Measurements from ENCODE around the gene CACNG1. TPM values are rescaled to one million over a fixed set of nuclear protein-coding genes. Genes with fewer than 3 reads are reported as not detected.

The CACNG1 gene
- total RNA-seq, 4 donors from 2014 or later, result not detected

DNA sequence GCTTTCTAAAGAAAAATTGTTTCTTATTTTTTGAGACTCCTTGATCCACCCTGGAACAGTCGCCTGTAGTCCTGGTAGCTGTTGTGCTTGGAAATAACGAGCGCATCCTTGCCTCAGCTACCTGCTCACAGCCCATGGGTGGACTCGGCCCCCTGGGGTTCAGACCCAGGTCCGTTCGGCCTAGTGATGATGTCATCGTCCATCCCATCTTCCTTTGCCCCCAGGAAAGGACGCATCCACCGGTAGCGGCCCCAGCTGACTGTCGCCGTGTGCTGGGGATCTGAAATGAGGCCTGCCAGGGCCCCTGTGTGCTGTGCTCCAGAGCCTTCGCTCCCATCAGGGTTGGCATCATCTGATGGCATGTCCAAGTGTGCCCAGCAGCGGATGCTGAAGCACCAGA is 12.0 kb upstream of the CACNG1 start:
- no peak for DNase-seq
- Histone ChIP-seq H3K27ac (no peak overlapping the region), H3K27me3 (no peaks in the 10 kb centered on the region), H3K4me1 (no peaks in the 10 kb centered on the region), H3K4me3 (no peak overlapping the region), H3K36me3 (no peaks in the 10 kb centered on the region), H3K9me3 (no peaks in the 10 kb centered on the region)
- WGBS, 2 donors (ENCODE audit: low coverage in 1 of 2), result 83 to 87% methylated on average over 6 to 14 of the region's 14 CpGs
- in situ Hi-C loops (cut with MboI; ENCODE audit: low pct_ligation_motif_present in 1 of 4, low pct_unique_long_range_greater_than_20kb in 1 of 4, low sequenced_read_pairs in 3 of 4), result no loop called here
- TF ChIP-seq EP300 (IDR thresholded peaks at IDR 0.05; ENCODE audit: low read depth) (no peak), POLR2AphosphoS5 (IDR thresholded peaks at IDR 0.05) (no peak), POLR2A (IDR thresholded peaks at IDR 0.05) (no peak)
- TF ChIP-seq, protein P1, sequence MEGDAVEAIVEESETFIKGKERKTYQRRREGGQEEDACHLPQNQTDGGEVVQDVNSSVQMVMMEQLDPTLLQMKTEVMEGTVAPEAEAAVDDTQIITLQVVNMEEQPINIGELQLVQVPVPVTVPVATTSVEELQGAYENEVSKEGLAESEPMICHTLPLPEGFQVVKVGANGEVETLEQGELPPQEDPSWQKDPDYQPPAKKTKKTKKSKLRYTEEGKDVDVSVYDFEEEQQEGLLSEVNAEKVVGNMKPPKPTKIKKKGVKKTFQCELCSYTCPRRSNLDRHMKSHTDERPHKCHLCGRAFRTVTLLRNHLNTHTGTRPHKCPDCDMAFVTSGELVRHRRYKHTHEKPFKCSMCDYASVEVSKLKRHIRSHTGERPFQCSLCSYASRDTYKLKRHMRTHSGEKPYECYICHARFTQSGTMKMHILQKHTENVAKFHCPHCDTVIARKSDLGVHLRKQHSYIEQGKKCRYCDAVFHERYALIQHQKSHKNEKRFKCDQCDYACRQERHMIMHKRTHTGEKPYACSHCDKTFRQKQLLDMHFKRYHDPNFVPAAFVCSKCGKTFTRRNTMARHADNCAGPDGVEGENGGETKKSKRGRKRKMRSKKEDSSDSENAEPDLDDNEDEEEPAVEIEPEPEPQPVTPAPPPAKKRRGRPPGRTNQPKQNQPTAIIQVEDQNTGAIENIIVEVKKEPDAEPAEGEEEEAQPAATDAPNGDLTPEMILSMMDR (IDR thresholded peaks at IDR 0.05), result no peak
- intact Hi-C loops (cut with DNase I; ENCODE audit: low total_unique reads), result no loop called here

DNA sequence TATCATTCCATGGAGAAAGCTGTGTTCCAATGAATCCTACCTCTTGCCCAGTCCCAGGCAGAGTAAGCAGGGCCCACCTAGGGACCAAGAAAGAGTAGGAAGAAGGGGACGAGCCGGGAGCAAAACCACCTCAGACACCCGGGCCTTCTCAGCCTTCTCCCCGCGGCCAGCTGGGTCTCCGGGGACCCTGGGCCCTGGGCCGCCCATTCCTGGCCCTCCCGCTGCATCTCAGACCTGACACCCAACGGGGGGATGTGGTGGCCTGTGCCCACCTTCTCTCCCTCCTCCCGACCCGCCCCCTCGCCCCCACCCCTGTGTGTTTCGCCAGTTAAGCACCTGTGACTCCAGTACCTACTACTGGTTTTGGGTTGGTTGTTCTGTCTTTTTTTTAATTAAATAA is 11.4 kb upstream of the CACNG1 start:
- no peaks in the 10 kb centered on the region for H3K27me3 ChIP-seq
- no peak overlapping the region for H3K4me3 ChIP-seq
- H3K9me3 ChIP-seq, result no peaks in the 10 kb centered on the region
- TF ChIP-seq POLR2AphosphoS5 (IDR thresholded peaks at IDR 0.05) (no peak), EP300 (IDR thresholded peaks at IDR 0.05; ENCODE audit: low read depth) (no peak), POLR2A (IDR thresholded peaks at IDR 0.05) (no peak)
- TF ChIP-seq, protein P1 (IDR thresholded peaks at IDR 0.05), result no peak
- intact Hi-C loops (cut with DNase I; ENCODE audit: low total_unique reads) (no loop called here), in situ Hi-C loops (cut with MboI; ENCODE audit: low pct_ligation_motif_present in 1 of 4, low pct_unique_long_range_greater_than_20kb in 1 of 4, low sequenced_read_pairs in 3 of 4) (no loop called here)
- no peaks in the 10 kb centered on the region for H3K4me1 ChIP-seq
- 95% methylated on average over 13 of the region's 13 CpGs; no CpG with 5 or more reads in 1 of the 2 donors for WGBS, 2 donors (ENCODE audit: low coverage in 1 of 2)
- H3K36me3 ChIP-seq, result no peaks in the 10 kb centered on the region
- H3K27ac ChIP-seq, result no peak overlapping the region
- no peak for DNase-seq

DNA sequence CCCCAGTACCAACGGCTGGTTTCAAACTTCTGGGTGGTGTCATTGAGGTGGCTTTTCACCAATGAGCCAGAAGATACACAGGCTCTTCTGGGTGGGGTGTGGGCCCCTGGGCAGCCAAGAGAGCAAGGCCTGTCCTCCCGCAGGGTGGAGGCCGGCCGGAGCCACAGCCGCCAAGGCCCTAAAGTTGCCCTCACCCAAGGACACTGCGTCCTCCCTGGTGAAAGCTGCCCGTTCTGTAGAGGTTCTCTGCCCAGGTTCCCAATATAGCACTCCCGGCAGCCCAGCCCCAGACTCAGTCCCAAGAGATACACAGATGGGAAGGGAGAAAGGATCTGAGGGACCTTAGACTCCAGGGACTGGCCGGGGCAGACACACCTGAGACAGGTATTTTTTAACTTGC is 10.7 kb upstream of the CACNG1 start:
- intact Hi-C loops (cut with DNase I; ENCODE audit: low total_unique reads) (no loop called here), in situ Hi-C loops (cut with MboI; ENCODE audit: low pct_ligation_motif_present in 1 of 4, low pct_unique_long_range_greater_than_20kb in 1 of 4, low sequenced_read_pairs in 3 of 4) (no loop called here)
- DNase-seq, result no peak
- 94 to 95% methylated on average over 4 to 9 of the region's 9 CpGs for WGBS, 2 donors (ENCODE audit: low coverage in 1 of 2)
- Histone ChIP-seq H3K27me3 (no peaks in the 10 kb centered on the region), H3K27ac (no peak overlapping the region), H3K36me3 (no peaks in the 10 kb centered on the region), H3K9me3 (no peaks in the 10 kb centered on the region), H3K4me3 (no peak overlapping the region), H3K4me1 (no peaks in the 10 kb centered on the region)
- TF ChIP-seq POLR2AphosphoS5 (IDR thresholded peaks at IDR 0.05) (no peak), POLR2A (IDR thresholded peaks at IDR 0.05) (no peak)

- Histone ChIP-seq H3K4me3 (no peak overlapping the region), H3K4me1 (no peaks in the 10 kb centered on the region), H3K36me3 (no peaks in the 10 kb centered on the region), H3K27ac (no peak overlapping the region), H3K9me3 (no peaks in the 10 kb centered on the region), H3K27me3 (no peaks in the 10 kb centered on the region)
- WGBS, 2 donors (ENCODE audit: low coverage in 1 of 2), result 69 to 70% methylated on average over 6 to 11 of the region's 11 CpGs
- intact Hi-C loops (cut with DNase I; ENCODE audit: low total_unique reads), result no loop called here
- in situ Hi-C loops (cut with MboI; ENCODE audit: low pct_ligation_motif_present in 1 of 4, low pct_unique_long_range_greater_than_20kb in 1 of 4, low sequenced_read_pairs in 3 of 4), result no loop called here
- TF ChIP-seq, protein P1 (IDR thresholded peaks at IDR 0.05), result no peak
- no peak for TF ChIP-seq POLR2AphosphoS5 (IDR thresholded peaks at IDR 0.05)
- TF ChIP-seq POLR2A (IDR thresholded peaks at IDR 0.05), result no peak
- no peak for TF ChIP-seq EP300 (IDR thresholded peaks at IDR 0.05; ENCODE audit: low read depth)
- DNase-seq, result no peak
These were observed 8.9 kb upstream of the CACNG1 start for GRCh38 chr17:67035131-67036083.
